ENCODE data around the gene PRKN.

DNA sequence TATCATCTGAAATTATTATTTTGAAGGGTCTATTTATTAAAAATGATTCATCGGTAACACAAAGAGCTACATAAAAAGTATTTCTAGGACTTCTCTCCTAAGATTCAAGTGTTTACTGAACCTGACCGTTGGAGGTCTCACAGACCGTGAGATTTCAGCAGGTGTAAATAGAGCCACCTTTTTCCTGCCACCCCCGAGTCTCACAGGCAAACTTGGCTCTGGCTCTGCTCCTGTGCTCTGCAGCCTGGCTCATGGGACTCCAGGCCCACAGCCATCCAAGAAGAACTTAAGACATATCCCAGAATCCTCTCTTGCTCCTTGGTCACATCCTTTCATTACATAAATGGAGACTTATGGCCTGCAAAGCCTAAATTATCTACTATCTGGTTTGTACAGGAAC is 1385.9 kb downstream of the PRKN start:
- TF ChIP-seq, protein P1, sequence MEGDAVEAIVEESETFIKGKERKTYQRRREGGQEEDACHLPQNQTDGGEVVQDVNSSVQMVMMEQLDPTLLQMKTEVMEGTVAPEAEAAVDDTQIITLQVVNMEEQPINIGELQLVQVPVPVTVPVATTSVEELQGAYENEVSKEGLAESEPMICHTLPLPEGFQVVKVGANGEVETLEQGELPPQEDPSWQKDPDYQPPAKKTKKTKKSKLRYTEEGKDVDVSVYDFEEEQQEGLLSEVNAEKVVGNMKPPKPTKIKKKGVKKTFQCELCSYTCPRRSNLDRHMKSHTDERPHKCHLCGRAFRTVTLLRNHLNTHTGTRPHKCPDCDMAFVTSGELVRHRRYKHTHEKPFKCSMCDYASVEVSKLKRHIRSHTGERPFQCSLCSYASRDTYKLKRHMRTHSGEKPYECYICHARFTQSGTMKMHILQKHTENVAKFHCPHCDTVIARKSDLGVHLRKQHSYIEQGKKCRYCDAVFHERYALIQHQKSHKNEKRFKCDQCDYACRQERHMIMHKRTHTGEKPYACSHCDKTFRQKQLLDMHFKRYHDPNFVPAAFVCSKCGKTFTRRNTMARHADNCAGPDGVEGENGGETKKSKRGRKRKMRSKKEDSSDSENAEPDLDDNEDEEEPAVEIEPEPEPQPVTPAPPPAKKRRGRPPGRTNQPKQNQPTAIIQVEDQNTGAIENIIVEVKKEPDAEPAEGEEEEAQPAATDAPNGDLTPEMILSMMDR (IDR thresholded peaks at IDR 0.05): no peak
- TF ChIP-seq POLR2AphosphoS5 (IDR thresholded peaks at IDR 0.05): no peak
- no peak for TF ChIP-seq EP300 (IDR thresholded peaks at IDR 0.05; ENCODE audit: low read depth)
